IPS DF 4.7 (cell line): ENCODE data around the gene SGSM1.

Source experiments
- DNase-seq: peaks from one replicate; pipeline ENCODE4 v3.0.0-alpha.2; 2013; ENCODE audit warnings: low spot score; ENCODE audit errors: extremely low read depth

SGSM1 gene

GRCh38 chr22:24948356-24949202, 142.6 kb downstream of the SGSM1 start:
- no peak for DNase-seq

GRCh38 chr22:24950272-24950902, 144.4 kb downstream of the SGSM1 start:
- no peak for DNase-seq

- no peak for DNase-seq
Observed at GRCh38 chr22:24951942-24952836, 146.2 kb downstream of the SGSM1 start, which contains the start of gene KIAA1671. Gene KIAA1671 (plus strand): TSS chr22:24952716. CDS start chr22:25028000, 75,284 bp downstream.

GRCh38 chr22:24952837-24953383, 146.9 kb downstream of the SGSM1 start:
- no peak for DNase-seq

- no peak for DNase-seq
Observed at GRCh38 chr22:24953384-24954113, 147.5 kb downstream of the SGSM1 start.

- no peak for DNase-seq
Observed at GRCh38 chr22:24954114-24954463, 148.1 kb downstream of the SGSM1 start.

- DNase-seq, result no peak
Observed at GRCh38 chr22:24954856-24955255, 148.8 kb downstream of the SGSM1 start.

- no peak for DNase-seq
Observed at GRCh38 chr22:24957043-24957442, 151.0 kb downstream of the SGSM1 start.

- DNase-seq, result no peak
Observed at GRCh38 chr22:24961217-24961844, 155.3 kb downstream of the SGSM1 start.

- DNase-seq, result no peak
Observed at GRCh38 chr22:24962094-24962493, 156.1 kb downstream of the SGSM1 start.

GRCh38 chr22:24962835-24963234, 156.8 kb downstream of the SGSM1 start:
- DNase-seq, result no peak

- no peak for DNase-seq
Observed at GRCh38 chr22:24964441-24964840, 158.4 kb downstream of the SGSM1 start.

- no peak for DNase-seq
Observed at GRCh38 chr22:24965822-24966626, 160.0 kb downstream of the SGSM1 start.

- DNase-seq, result no peak
Observed at GRCh38 chr22:24968066-24968561, 162.1 kb downstream of the SGSM1 start.

- no peak for DNase-seq
Observed at GRCh38 chr22:24969560-24970301, 163.7 kb downstream of the SGSM1 start.

GRCh38 chr22:24972369-24972768, 166.4 kb downstream of the SGSM1 start:
- no peak for DNase-seq

- DNase-seq, result no peak
Observed at GRCh38 chr22:24973872-24974271, 167.9 kb downstream of the SGSM1 start.

GRCh38 chr22:24975125-24975640, 169.2 kb downstream of the SGSM1 start:
- DNase-seq, result no peak
